H1 (cell line): ENCODE data around the gene MAP3K14. TPM values are rescaled to one million over a fixed set of nuclear protein-coding genes. Genes with fewer than 3 reads are reported as not detected.

Source experiments
- CTCF ChIA-PET: fragments of 300-600 bp; sonication (Branson Sonifier 250); formaldehyde crosslinking; loops from one replicate; lab custom pipeline; 2021; ENCODE audit not compliant: partially characterized antibody; lab: Charles Lee
- POLR2A ChIA-PET: fragments of 300-600 bp; sonication (Branson Sonifier 250); formaldehyde crosslinking; loops from one replicate; lab custom pipeline; 2021; ENCODE audit warnings: inconsistent platforms; ENCODE audit not compliant: partially characterized antibody; lab: Charles Lee
- DNase-seq, 2 experiments: peaks; one replicate each; pipeline versions ENCODE4 v3.0.0 to v3.0.0-alpha.2; 2010 to 2022; ENCODE audit warnings: low spot score in 2 of 2, low read depth in 1 of 2, mixed read lengths in 1 of 2
- FAIRE-seq: peaks from 2 replicates; lab custom pipeline; 2011; peaks lifted over from hg19 to GRCh38; lab: Jason Lieb, UNC
- H2AFZ ChIP-seq: 2 replicates; pipeline ENCODE4 v1.8.1; 2012; ENCODE audit warnings: low read length, inconsistent platforms
- H2AK5ac ChIP-seq: 2 replicates; pipeline ENCODE4 v1.6.1; 2013; ENCODE audit warnings: low read depth, low read length
- H2BK120ac ChIP-seq: replicated peaks from 2 replicates; pipeline ENCODE3; 2013; ENCODE audit warnings: low read depth, low read length, inconsistent platforms
- H2BK12ac ChIP-seq: 2 replicates; pipeline ENCODE4 v1.6.1; 2013; ENCODE audit warnings: low read depth, low read length
- H2BK15ac ChIP-seq: 2 replicates; pipeline ENCODE4 v1.6.1; 2013; ENCODE audit warnings: low read length
- H2BK20ac ChIP-seq: 2 replicates; pipeline ENCODE4 v1.6.1; 2013; ENCODE audit warnings: low read length
- H2BK5ac ChIP-seq: 2 replicates; pipeline ENCODE4 v1.6.1; 2013; ENCODE audit warnings: low read depth, low read length
- H3K14ac ChIP-seq: 2 replicates; pipeline ENCODE4 v1.6.1; 2013; ENCODE audit warnings: inconsistent platforms; ENCODE audit not compliant: insufficient read length
- H3K18ac ChIP-seq: 2 replicates; pipeline ENCODE4 v1.6.1; 2013; ENCODE audit warnings: low read length; ENCODE audit errors: extremely low read depth
- H3K23ac ChIP-seq: 2 replicates; pipeline ENCODE4 v1.6.1; 2013; ENCODE audit warnings: inconsistent platforms; ENCODE audit not compliant: insufficient read length
- H3K23me2 ChIP-seq: 2 replicates; pipeline ENCODE4 v1.6.1; 2013; ENCODE audit warnings: low read depth, low read length
- H3K27ac ChIP-seq: 2 replicates; pipeline ENCODE4 v1.6.1; 2011; ENCODE audit warnings: low read depth, low read length, inconsistent platforms
- H3K27me3 ChIP-seq, 4 experiments: replicated peaks in 1 of 4; 1 replicate in 1 of 4; 2 replicates in 3 of 4; pipeline versions ENCODE4 v1.6.1 to v1.8.1; 2011 to 2013; ENCODE audit warnings: low read length in 3 of 4, mild to moderate bottlenecking in 3 of 4, inconsistent platforms in 2 of 4, mixed read lengths in 2 of 4, moderate library complexity in 1 of 4; ENCODE audit not compliant: control insufficient read depth in 3 of 4, insufficient read depth in 3 of 4; ENCODE audit errors: extremely low read depth in 1 of 4
- H3K36me3 ChIP-seq, 4 experiments: 2 replicates each; pipeline versions ENCODE4 v1.6.1 to v1.8.1; 2011 to 2013; ENCODE audit warnings: mild to moderate bottlenecking in 4 of 4, low read length in 3 of 4, moderate library complexity in 2 of 4, control low read depth in 1 of 4, inconsistent platforms in 1 of 4; ENCODE audit not compliant: insufficient read depth in 4 of 4, control insufficient read depth in 2 of 4
- H3K4ac ChIP-seq: replicated peaks from 2 replicates; pipeline ENCODE3; 2013; ENCODE audit warnings: low read length, low read depth, mixed read lengths, inconsistent platforms; ENCODE audit not compliant: insufficient read length
- H3K4me1 ChIP-seq, 4 experiments: replicated peaks in 1 of 4; 1 replicate in 1 of 4; 2 replicates in 3 of 4; pipeline versions ENCODE4 v1.6.1 to v1.8.1; 2011 to 2013; ENCODE audit warnings: low read length in 3 of 4, inconsistent platforms in 2 of 4, mixed read lengths in 1 of 4; ENCODE audit not compliant: insufficient read depth in 4 of 4, control insufficient read depth in 3 of 4
- H3K4me2 ChIP-seq, 2 experiments: 2 replicates each; pipeline versions ENCODE4 v1.6.1 to v1.8.1; 2011 to 2013; ENCODE audit warnings: low read depth in 2 of 2, low read length in 2 of 2, control low read depth in 1 of 2, inconsistent platforms in 1 of 2, mild to moderate bottlenecking in 1 of 2; ENCODE audit not compliant: insufficient read depth in 1 of 2
- H3K4me3 ChIP-seq, 4 experiments: fragments of 200-600, 300-600 bp in 1 of 4; sonication (generic), shearing (Covaris generic), sonication (Bioruptor Twin) in 1 of 4; 2 replicates each; pipeline versions ENCODE4 v1.5.1 to v1.8.1; 2011 to 2016; ENCODE audit warnings: low read length in 4 of 4, low read depth in 3 of 4, control low read depth in 2 of 4, inconsistent platforms in 2 of 4, mild to moderate bottlenecking in 2 of 4, mixed read lengths in 1 of 4, moderate library complexity in 1 of 4; ENCODE audit not compliant: insufficient read depth in 2 of 4; ENCODE audit errors: extremely low read depth in 1 of 4
- H3K56ac ChIP-seq: replicated peaks from 2 replicates; pipeline ENCODE3; 2013; ENCODE audit warnings: low read depth, mild to moderate bottlenecking, mixed read lengths, low read length, inconsistent platforms; ENCODE audit not compliant: insufficient read length
- H3K79me1 ChIP-seq: 2 replicates; pipeline ENCODE4 v1.6.1; 2013; ENCODE audit warnings: low read depth, low read length, control low read depth
- H3K79me2 ChIP-seq, 2 experiments: 2 replicates each; pipeline versions ENCODE4 v1.6.1 to v1.8.1; 2012 to 2013; ENCODE audit warnings: low read length in 2 of 2, mild to moderate bottlenecking in 2 of 2, inconsistent platforms in 1 of 2; ENCODE audit not compliant: insufficient read depth in 2 of 2, control insufficient read depth in 1 of 2
- H3K9ac ChIP-seq, 4 experiments: replicated peaks in 1 of 4; 1 replicate in 1 of 4; 2 replicates in 3 of 4; pipeline versions ENCODE4 v1.6.1 to v1.8.1; 2011 to 2013; ENCODE audit warnings: low read depth in 3 of 4, low read length in 3 of 4, control low read depth in 2 of 4, mild to moderate bottlenecking in 2 of 4, moderate library complexity in 2 of 4, inconsistent platforms in 1 of 4; ENCODE audit errors: extremely low read depth in 1 of 4
- H3K9me3 ChIP-seq, 2 experiments: 2 replicates each; pipeline versions ENCODE4 v1.6.1 to v1.8.1; 2012 to 2013; ENCODE audit warnings: mild to moderate bottlenecking in 2 of 2, moderate library complexity in 2 of 2, control low read depth in 1 of 2, inconsistent platforms in 1 of 2, low read depth in 1 of 2, low read length in 1 of 2, mixed read lengths in 1 of 2; ENCODE audit not compliant: insufficient read depth in 2 of 2
- H4K20me1 ChIP-seq, 2 experiments: replicated peaks in 1 of 2; 2 replicates each; pipeline versions ENCODE3 to v1.8.1; 2011 to 2013; ENCODE audit warnings: inconsistent platforms in 2 of 2, low read length in 2 of 2, mild to moderate bottlenecking in 1 of 2; ENCODE audit not compliant: insufficient read depth in 2 of 2, control insufficient read depth in 1 of 2
- H4K5ac ChIP-seq: 2 replicates; pipeline ENCODE4 v1.6.1; 2013; ENCODE audit warnings: low read length, low read depth, mixed read lengths, inconsistent platforms; ENCODE audit not compliant: insufficient read length
- H4K8ac ChIP-seq: 2 replicates; pipeline ENCODE4 v1.8.0; 2013; ENCODE audit warnings: mild to moderate bottlenecking, moderate library complexity, low read length, inconsistent platforms; ENCODE audit not compliant: insufficient read depth; ENCODE audit errors: extremely low read depth
- H4K91ac ChIP-seq: replicated peaks from 2 replicates; pipeline ENCODE3; 2013; ENCODE audit warnings: low read length, mixed read lengths, inconsistent platforms; ENCODE audit not compliant: insufficient read length
- BACH1 ChIP-seq: IDR thresholded peaks from 2 replicates; pipeline ENCODE4 v1.6.1; 2012; ENCODE audit warnings: low read length, improper control_type of control experiment
- JUN ChIP-seq: IDR thresholded peaks from 2 replicates; pipeline ENCODE4 v1.6.1; 2011; ENCODE audit warnings: low read depth, mild to moderate bottlenecking, improper control_type of control experiment, low read length
- NRF1 ChIP-seq: IDR thresholded peaks from 2 replicates; pipeline ENCODE4 v1.6.1; 2011; ENCODE audit warnings: mild to moderate bottlenecking, low read depth, low read length, improper control_type of control experiment
- RBBP5 ChIP-seq: IDR thresholded peaks from 2 replicates; pipeline ENCODE4 v1.7.1; 2012; ENCODE audit warnings: low read depth, mild to moderate bottlenecking, inconsistent platforms, low read length, moderate library complexity, borderline replicate concordance
- SP1 ChIP-seq: IDR thresholded peaks from 2 replicates; pipeline ENCODE4 v1.6.1; 2011; ENCODE audit warnings: low read depth, low read length
- WGBS, 2 experiments: shearing (Covaris generic) in 1 of 2; methylation state at CpG; one replicate each; pipeline versions ENCODE4 v1.1.6 to v1.1.7; 2013 to 2015; ENCODE audit warnings: low lambda C conversion rate in 2 of 2, mixed read lengths in 2 of 2, inconsistent platforms in 1 of 2, low coverage in 1 of 2, missing lambda C conversion rate in 1 of 2; ENCODE audit not compliant: insufficient replicate concordance in 2 of 2, insufficient coverage in 1 of 2, insufficient read length in 1 of 2; ENCODE audit errors: extremely low coverage in 1 of 2, missing lambda C conversion rate in 1 of 2; 5-methylcytosine and 5-hydroxymethylcytosine counted together
- polyA plus RNA-seq, 7 experiments: library from polyadenylated mRNA; depleted of rRNA in 3 of 7; stranded (reverse) in 5 of 7; unstranded in 2 of 7; fragments of >200 nt in 5 of 7; fragments of 200-250 nt in 2 of 7; gene quantifications; 1 replicate in 5 of 7; 2 replicates in 1 of 7; 4 replicates in 1 of 7; pipeline versions ENCODE4 v1.2.1 to v1.2.3, GENCODE V29; 2011 to 2013; ENCODE audit warnings: missing spikeins in 2 of 7, mixed read lengths in 2 of 7
- total RNA-seq: library from RNA; stranded (reverse); fragmentation: NEBNext Ultra II Directional; extraction: Animal tissue kit (Norgen Biotek cat#: 25700); gene quantifications from 2 replicates; pipeline ENCODE4 v1.2.1, GENCODE V29; 2021

MAP3K14 gene
- total and polyA plus RNA-seq, 2 of the 8 experiments (the other 6 are each of a cell fraction or from before 2014, with no cell fraction given) = 5.2 to 6.1 TPM

- Histone ChIP-seq H2AK5ac (no peak overlapping the region), H3K56ac (no peak overlapping the region), H3K4me2 (no peak overlapping the region), H3K18ac (no peak overlapping the region), H2BK12ac (no peak overlapping the region), H3K4ac (no peak overlapping the region), H2AFZ (no peak overlapping the region), H4K20me1 (no peaks in the 10 kb centered on the region), H4K5ac (no peak overlapping the region), H3K4me1 (peaks cover 5 to 13% (median 10%) of the 10 kb centered on the region in 4 experiments), H3K79me1 (no peaks in the 10 kb centered on the region), H2BK120ac (no peak overlapping the region), H3K4me3 (no peak overlapping the region), H3K9ac (no peak overlapping the region), H3K23me2 (no peaks in the 10 kb centered on the region), H3K79me2 (no peaks in the 10 kb centered on the region), H4K8ac (no peak overlapping the region), H3K23ac (no peak overlapping the region), H3K27ac (no peak overlapping the region), H2BK20ac (no peak overlapping the region), H3K14ac (no peak overlapping the region), H2BK15ac (no peak overlapping the region; the same call in 1 of the 2 replicates), H2BK5ac (no peak overlapping the region), H4K91ac (no peak overlapping the region), H3K36me3 (no peaks in the 10 kb centered on the region), H3K9me3 (no peaks in the 10 kb centered on the region), H3K27me3 (no peaks in the 10 kb centered on the region; a peak in 2 of 7 replicates)
- FAIRE-seq (no peak), DNase-seq (no peak)
- 87% methylated on average over 3 of the region's 3 CpGs; no CpG with 5 or more reads in 1 of the 2 experiments for WGBS, 2 experiments
- TF ChIP-seq RBBP5 (no peak), SP1 (no peak), BACH1 (no peak), JUN (no peak), NRF1 (no peak)
- ChIA-PET CTCF (interaction anchor here (1.0 to 1.6 kb wide), 5 partner anchors 9 to 115 kb away, joined by 3 to 4 read pairs (median 4); no protein-coding TSS in a partner anchor), POLR2A (interaction anchor here (0.6 to 1.6 kb wide), 4 partner anchors 10 to 45 kb away, joined by 3 to 7 read pairs (median 4); no protein-coding TSS in a partner anchor)
Observed at GRCh38 chr17:45361451-45361850, 44.6 kb upstream of the MAP3K14 start.
